ENCODE measurements around the gene CCL1. TPM values are rescaled to one million over a fixed set of nuclear protein-coding genes. Genes with fewer than 3 reads are reported as not detected.

Gene CCL1
- total and polyA plus RNA-seq, 9 of the 15 experiments (the other 6 are each of a cell fraction or from before 2014, with no cell fraction given) = 0.45 TPM; not detected in 8

GRCh38 chr17:34409352-34409751 is 46.3 kb upstream of the CCL1 start:
- Histone ChIP-seq H3K27ac (ENCODE audit: extremely low read depth, low read depth, low read length) (no peak overlapping the region), H3K27me3 (ENCODE audit: control insufficient read depth in 2 of 2, insufficient read depth in 2 of 2, low read length in 2 of 2) (no peaks in the 10 kb centered on the region), H3K36me3 (ENCODE audit: control insufficient read depth, insufficient read depth, low read length) (no peaks in the 10 kb centered on the region), H3K4me3 (no peak overlapping the region), H2AFZ (ENCODE audit: low read depth, low read length) (no peak overlapping the region), H4K20me1 (replicated peaks; ENCODE audit: control insufficient read depth, insufficient read depth, low read length) (no peaks in the 10 kb centered on the region), H3K9ac (ENCODE audit: insufficient read depth in 1 of 2, low read depth in 2 of 2, low read length in 2 of 2) (no peak overlapping the region), H3K4me1 (replicated peaks in 1 of 2; ENCODE audit: control insufficient read depth in 2 of 2, insufficient read depth in 2 of 2, low read length in 2 of 2) (peaks cover 13 to 41% of the 10 kb centered on the region in 2 experiments), H3K9me3 (replicated peaks; ENCODE audit: control insufficient read depth, insufficient read depth, low read depth, low read length) (0 out of 2 replicates have a peak, but pooled peaks cover 2% of the 10 kb centered on the region), H3K9me1 (ENCODE audit: control insufficient read depth, insufficient read depth, low read length) (no peaks in the 10 kb centered on the region), H3K4me2 (ENCODE audit: insufficient read depth, low read length) (no peak overlapping the region), H3K79me2 (ENCODE audit: control insufficient read depth, insufficient read depth, low read length) (no peaks in the 10 kb centered on the region)
- intact Hi-C loops (cut with micrococcal nuclease) = no loop called here
- BruUV-seq (replicated peaks) = no TSS peak
- POLR2A ChIA-PET = interaction anchor here (0.6 to 0.8 kb wide), 2 partner anchors 9 to 41 kb away, joined by 3 read pairs; no protein-coding TSS in a partner anchor
- ATAC-seq (no peak), DNase-seq (ENCODE audit: extremely low read depth in 1 of 4, low spot score in 3 of 4) (no peak), FAIRE-seq (no peak)
- CTCF ChIA-PET (ENCODE audit: low intra/inter-chr PET ratio) = no interaction called here
- in situ Hi-C loops (cut with MboI) = no loop called here
- WGBS (ENCODE audit: insufficient coverage, low coverage, missing lambda C conversion rate) = 50% methylated on average over 4 of the region's 4 CpGs
- TF ChIP-seq KHSRP (IDR thresholded peaks at IDR 0.05) (no peak), FOS (IDR thresholded peaks at IDR 0.05; ENCODE audit: extremely low read depth, insufficient read length) (no peak), ZFP1 (CRISPR knock-in tag; IDR thresholded peaks at IDR 0.05) (no peak), BRF2 (IDR thresholded peaks at IDR 0.05; ENCODE audit: borderline replicate concordance, insufficient read depth, insufficient read length) (no peak), NCOA1 (IDR thresholded peaks at IDR 0.05; ENCODE audit: low read depth) (no peak), THRB (CRISPR knock-in tag; conservative IDR thresholded peaks at IDR 0.05) (no peak), FOXP1 (CRISPR knock-in tag; IDR thresholded peaks at IDR 0.05) (no peak), OTX1 (CRISPR knock-in tag; IDR thresholded peaks at IDR 0.05) (no peak), SNRNP70 (optimal IDR thresholded peaks at IDR 0.05; ENCODE audit: low read depth, low read length) (no peak), ETS2 (tag; IDR thresholded peaks at IDR 0.05; ENCODE audit: borderline replicate concordance, poor library complexity, severe bottlenecking) (no peak), CHD4 (IDR thresholded peaks at IDR 0.05; ENCODE audit: insufficient read depth, insufficient replicate concordance, low read depth, low read length, poor library complexity, severe bottlenecking) (no peak), ZNF717 (CRISPR knock-in tag; IDR thresholded peaks at IDR 0.05) (no peak), BCOR (IDR thresholded peaks at IDR 0.05) (0 out of 2 replicates have a peak, but pooled peaks have one; percentile 31), ZFP36 (IDR thresholded peaks at IDR 0.05; ENCODE audit: low read depth, low read length, partially characterized antibody) (peak; percentile 57), RBM25 (IDR thresholded peaks at IDR 0.05; ENCODE audit: low read depth, low read length, severe bottlenecking) (peak; percentile 53)

Data from K562 (cell line).